ENCODE results near the gene LILRA1. TPM values are rescaled to one million over a fixed set of nuclear protein-coding genes. Genes with fewer than 3 reads are reported as not detected.
"Not testable (repeated sequence)": the region's sequence is repeated elsewhere in the genome, so short reads cannot be mapped to it uniquely, and the experiment has no call there.

LILRA1 gene
- polyA plus RNA-seq (2013, experiment 1 of 2; ENCODE audit: insufficient read length): not detected
- polyA plus RNA-seq (2013, experiment 2 of 2; ENCODE audit: insufficient read length): not detected

GRCh38 chr19:54593445-54593844, at the start of gene LILRA1:
Gene LILRA1, plus strand, starts transcription at chr19:54593632. Its CDS starts 613 bp downstream, at chr19:54594245.
- not testable (repeated sequence) for DNase-seq

GRCh38 chr19:54548806-54549205, 44.6 kb upstream of the LILRA1 start:
- DNase-seq: no peak

GRCh38 chr19:54549224-54549623, 44.2 kb upstream of the LILRA1 start:
- no peak for DNase-seq

DNA sequence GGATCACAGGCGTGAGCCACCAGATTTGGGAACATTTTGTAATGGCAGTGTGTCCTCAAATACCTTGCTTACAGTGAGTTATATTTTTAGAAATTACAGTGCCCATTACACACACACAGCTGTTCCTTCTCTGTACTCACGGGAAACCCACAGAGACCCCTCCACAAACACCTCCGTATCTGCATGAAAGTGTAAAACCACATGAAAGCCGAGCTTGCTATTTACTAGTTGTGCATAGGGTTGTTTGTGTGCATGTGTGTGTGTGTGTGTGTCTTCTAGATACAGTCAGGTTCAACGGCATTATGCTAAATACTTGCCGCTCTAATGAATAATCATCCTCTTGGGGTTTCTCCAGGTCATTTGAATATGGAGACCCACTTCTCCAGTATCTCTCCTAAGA, 42.1 kb upstream of the LILRA1 start:
- no peak for DNase-seq

DNA sequence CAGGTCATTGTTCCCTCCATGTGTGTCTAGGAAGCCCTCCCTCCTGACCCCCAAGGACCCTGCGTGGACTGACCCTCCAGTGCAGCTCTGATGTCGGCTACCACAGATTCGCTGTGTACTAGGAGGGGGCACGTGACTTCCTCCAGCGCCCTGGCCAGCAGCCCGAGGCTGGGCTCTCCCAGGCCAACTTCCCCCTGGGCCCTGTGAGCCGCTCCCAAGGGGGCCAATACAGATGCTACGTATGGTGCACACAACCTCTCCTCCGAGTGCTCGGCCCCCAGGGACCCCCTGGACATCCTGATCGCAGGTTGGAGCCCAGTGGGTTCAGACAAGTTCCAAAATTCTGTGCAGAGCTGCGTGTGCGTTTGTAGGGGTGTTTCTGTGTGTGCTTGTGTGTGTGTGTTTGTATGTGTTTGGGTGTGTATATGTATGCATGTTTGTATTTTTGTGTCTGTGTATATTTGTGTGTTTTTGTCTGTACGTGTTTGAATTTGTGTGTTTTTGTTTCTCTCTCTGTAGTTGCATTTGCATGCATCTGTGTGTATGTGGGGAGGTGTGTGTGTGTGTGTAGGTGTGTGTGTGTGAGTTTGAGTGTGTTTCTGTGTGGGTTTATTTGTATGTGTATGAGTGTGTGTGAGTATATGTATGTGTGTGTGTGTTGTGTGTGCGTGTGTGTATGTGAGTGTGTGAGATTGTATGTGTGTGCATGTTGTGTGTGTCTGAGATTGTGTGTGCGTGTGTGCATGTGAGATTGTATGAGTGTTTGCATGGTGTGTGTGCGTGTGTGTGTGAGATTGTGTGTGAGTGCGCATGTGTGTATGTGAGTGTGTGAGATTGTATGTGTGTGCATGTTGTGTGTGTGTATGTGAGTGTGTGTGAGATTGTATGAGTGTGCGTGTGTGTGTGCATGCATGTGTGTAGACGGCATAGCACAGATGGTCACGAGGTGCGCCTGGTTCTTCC, 41.2 kb upstream of the LILRA1 start:
- no peak for DNase-seq

DNA sequence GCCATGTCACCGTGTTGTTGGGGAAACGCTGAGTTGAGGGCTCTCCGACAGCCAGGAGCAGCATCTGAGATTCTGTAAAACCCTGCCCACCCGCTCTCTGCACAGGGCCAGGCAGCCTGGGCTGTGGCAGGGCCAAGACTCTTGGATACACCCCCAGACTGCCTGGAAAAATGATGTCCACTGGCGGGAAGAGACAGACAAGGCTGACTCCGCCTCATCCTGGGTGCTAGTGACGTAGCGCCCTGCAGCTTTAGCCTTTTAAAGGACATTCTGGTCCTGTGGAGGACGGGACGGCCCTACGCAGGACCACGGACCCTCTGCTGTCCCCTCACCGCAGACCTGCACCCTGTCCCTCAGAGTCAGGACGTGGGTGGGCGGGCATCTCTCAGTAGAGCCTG, 40.5 kb upstream of the LILRA1 start:
- DNase-seq: no peak

GRCh38 chr19:54554006-54554405, 39.4 kb upstream of the LILRA1 start:
- no peak for DNase-seq

DNA sequence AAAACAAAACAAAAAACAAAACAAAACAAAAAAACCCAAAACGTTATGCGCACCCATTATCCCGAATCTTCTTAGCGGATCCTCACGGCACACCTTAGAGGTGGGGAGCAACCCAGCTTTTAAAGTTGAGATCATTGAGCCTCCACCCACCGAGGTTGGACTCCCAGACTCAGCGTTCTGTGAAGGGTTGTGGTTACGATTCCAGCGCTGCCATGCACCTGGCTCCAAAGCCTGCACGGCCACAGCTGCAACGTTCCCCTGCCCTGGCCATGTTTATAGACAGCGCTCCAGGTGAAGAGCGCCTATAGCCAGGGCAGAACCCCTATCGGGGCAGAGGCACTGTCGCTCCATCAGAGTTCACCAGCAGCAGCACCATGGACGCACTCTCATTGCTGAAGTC, 38.5 kb upstream of the LILRA1 start:
- no peak for DNase-seq

GRCh38 chr19:54556194-54556593, 37.2 kb upstream of the LILRA1 start:
- no peak for DNase-seq

- no peak for DNase-seq
These were observed 35.1 kb upstream of the LILRA1 start for GRCh38 chr19:54558339-54558738.

DNA sequence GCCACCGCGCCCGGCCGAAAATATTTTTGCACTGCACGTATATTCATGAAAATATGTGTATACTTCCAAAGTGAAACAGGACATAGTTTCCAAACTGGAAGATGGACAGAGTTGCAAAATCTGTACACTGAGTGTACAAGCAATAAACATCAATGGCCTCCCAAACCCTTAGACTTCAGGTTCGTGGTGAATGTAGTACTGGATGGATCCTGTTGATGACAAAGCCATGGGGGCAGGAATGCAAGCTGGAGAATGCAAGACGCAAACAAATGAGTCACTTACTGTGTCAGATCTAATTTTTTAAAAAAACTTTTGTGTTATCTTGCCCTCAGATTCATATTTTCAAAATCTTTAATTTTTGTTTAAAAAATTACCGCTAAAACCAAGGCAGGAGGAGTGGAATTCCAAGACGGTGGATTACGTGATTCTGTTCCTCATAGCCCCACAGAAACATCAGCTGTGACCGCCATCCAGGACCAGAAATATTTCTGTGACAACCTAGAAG, 32.5 kb upstream of the LILRA1 start:
- no peak for DNase-seq

- no peak for DNase-seq
These were observed 31.6 kb upstream of the LILRA1 start for GRCh38 chr19:54561840-54562239.

DNA sequence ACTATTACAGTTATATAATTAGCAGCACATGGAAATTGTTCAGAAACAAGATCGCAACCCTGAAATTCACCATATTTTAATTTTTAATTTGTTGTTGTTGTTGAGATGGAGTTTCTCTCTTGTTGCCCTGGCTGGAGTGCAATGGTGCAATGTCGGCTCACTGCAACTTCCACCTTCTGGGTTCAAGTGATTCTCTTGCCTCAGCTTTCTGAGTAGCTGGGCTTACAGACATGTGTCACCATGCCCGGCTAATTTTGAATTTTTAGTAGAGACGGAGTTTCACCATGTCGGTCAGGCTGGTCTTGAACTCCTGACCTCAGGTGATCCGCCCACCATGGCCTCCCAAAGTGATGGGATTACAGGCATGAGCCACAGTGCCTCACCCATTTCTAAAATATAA, 30.2 kb upstream of the LILRA1 start:
- DNase-seq: not testable (repeated sequence)

GRCh38 chr19:54570316-54570715, 23.1 kb upstream of the LILRA1 start:
- DNase-seq: no peak

- DNase-seq: not testable (repeated sequence)
These were observed 21.5 kb upstream of the LILRA1 start for GRCh38 chr19:54571715-54572615.

DNA sequence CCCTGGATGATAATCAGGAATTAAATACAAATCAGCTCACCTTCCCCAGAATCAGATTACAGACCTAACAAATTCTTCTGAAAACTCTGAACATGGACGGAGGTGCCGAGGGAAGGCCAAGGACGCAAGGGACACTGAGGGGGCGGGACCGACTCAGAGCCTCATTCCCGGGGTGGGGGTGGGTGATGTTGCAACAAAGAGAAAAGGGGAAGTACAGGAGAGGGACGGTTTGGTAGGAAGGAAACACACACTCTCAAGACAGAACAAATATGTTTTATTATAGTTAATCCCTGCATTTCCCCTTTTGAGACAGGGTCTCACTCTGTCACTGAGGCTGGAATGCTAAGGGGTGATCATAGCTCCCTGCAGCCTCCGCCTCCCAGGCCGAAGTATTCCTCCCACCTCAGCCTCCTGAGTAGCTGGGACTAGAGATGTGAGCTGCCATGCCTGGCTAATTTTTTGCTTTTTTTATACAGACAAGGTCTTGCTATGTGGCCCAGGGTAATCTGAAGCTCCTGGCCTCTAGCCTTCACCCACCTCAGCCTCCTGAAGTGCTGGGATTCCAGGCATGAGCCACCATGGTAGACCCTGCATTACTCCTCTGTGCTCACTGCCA, 20.6 kb upstream of the LILRA1 start:
- no peak for DNase-seq

DNA sequence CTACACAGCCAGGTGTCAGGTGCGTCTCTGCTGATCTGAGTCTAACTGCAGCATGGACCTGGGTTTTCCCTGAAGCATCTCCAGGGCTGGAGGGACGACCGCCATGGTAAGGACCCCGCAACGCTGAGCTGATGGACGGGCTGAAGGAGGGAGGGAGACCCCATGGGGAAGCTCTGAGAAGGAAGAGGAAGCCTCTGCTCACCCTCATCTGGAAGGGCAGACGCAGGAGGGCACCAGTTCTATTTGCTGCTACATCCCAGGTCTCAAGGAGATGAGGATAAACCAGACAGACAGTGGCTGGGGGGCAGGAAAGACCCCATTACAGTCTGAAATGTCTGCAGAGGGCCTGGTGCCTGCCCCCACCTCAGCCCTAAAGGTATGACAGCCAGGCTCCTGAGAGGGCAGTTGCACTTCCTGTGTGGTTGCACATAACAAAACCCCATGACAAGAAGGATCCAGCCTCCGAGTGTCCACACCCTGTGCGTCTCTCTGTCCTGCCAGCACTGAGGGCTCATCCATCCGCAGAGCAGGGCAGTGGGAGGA, 20.0 kb upstream of the LILRA1 start, which contains the start of gene LILRA2:
Gene LILRA2 (plus strand): TSS at position 461 of the 543 bp plus-strand sequence. CDS start 89 bp downstream, outside the sequence.
- no peak for DNase-seq

DNA sequence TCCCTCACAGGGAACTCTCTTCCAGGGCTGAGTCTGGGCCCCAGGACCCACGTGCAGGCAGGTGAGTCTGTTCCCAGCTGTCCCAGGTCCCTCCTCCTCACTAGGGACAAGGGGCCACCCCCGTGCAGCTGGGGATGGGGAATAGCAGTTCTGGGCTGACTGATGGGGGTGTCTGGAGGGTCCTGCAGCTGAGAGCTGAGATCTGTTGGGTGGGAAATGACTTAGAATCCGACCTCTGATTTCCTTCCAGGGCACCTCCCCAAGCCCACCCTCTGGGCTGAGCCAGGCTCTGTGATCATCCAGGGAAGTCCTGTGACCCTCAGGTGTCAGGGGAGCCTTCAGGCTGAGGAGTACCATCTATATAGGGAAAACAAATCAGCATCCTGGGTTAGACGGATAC, 19.4 kb upstream of the LILRA1 start:
- no peak for DNase-seq

DNA sequence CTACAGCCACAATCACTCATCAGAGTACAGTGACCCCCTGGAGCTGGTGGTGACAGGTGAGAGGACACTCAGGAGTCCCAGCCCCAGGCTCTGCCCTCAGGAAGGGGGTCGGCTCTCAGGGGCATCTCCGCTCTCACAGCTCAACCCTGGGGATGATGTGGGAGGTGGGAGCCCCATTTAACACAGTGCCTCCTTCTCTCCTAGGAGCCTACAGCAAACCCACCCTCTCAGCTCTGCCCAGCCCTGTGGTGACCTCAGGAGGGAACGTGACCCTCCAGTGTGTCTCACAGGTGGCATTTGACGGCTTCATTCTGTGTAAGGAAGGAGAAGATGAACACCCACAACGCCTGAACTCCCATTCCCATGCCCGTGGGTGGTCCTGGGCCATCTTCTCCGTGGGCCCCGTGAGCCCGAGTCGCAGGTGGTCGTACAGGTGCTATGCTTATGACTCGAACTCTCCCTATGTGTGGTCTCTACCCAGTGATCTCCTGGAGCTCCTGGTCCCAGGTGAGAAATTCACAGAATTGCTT, 18.8 kb upstream of the LILRA1 start:
- no peak for DNase-seq

GRCh38 chr19:54575205-54575604, 18.2 kb upstream of the LILRA1 start:
- DNase-seq: not testable (repeated sequence)

- DNase-seq: no peak
These were observed 16.9 kb upstream of the LILRA1 start for GRCh38 chr19:54576411-54576976.
